Nucleus accumbens (tissue), 56 donors: ENCODE measurements around the gene ITGB2.
A peak's percentile ranks its signal among the peaks of the same experiment; 100 is the strongest.

Source experiments
- DNase-seq, 56 donors: peaks; one replicate each; lab custom pipeline; 2025; lab: John Stamatoyannopoulos, UW

ITGB2 gene

DNA sequence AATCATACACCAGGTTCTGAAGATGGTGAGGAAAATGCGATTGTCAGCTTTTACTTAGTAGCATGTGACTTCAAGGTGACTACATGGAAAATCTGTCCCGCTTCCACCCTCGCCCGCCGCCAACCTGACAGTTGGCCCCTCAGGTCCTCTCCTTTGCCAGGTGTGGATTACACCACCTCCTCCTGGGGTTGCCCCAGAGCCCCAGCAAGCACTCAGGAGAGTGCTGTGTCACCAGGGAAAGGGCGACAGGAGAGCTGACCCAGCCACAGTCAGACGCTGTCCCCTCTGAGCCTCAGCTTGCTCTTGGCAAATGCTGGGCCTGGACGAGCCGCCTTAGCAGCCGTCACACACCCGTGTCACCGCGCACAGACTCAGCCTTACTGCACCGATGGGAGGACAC, 65.1 kb downstream of the ITGB2 start:
- DNase-seq, result no peak

DNA sequence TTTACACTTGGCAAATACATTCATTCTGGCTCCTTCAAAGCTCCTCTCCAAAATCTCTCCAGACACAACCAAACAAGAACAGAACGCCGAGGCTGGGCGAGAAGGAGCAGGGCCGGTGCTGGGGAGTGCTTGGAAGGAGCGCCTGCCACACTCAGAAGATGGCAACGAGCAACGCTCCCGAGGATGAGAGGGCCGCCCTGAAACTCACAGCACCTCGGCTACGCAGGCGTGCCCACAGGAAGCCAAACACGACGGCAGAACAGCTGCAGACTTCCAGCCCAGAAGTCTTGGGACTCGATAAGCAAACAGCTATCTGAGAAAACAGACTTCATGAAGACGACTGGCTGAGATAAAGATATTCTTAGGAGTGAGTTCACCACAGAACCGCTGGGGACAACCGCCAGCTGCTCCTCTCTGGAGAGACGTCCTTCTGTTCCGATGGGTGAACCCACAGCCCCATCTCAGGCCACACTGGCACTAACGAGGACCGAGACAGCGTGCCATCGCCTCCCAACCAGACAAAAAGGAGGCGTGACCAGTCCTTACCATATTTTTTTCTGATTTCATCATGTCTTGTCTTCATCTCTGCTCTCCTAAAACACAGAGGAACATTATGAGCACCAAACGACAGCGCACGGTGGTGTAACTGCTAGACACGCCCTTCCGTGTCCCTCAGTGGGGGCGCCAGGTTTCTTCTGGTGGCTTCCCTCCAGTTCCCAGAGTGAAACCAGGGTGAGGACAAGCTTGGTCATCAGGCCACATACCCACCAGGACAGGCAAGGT, 65.8 kb downstream of the ITGB2 start:
- DNase-seq, result no peak

DNA sequence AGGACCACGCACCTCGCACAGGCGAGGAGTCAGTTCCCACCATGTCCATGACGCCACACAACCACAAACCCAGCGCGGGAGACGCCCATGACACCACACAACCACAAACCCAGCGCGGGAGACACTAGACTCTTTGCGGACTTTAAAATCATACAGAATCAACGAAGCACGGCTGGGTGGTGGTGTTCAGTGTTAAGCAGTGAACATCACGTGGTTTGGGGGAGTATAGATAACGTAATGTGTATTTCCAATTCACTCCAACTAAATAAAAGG, 66.4 kb downstream of the ITGB2 start:
- no peak for DNase-seq

DNA sequence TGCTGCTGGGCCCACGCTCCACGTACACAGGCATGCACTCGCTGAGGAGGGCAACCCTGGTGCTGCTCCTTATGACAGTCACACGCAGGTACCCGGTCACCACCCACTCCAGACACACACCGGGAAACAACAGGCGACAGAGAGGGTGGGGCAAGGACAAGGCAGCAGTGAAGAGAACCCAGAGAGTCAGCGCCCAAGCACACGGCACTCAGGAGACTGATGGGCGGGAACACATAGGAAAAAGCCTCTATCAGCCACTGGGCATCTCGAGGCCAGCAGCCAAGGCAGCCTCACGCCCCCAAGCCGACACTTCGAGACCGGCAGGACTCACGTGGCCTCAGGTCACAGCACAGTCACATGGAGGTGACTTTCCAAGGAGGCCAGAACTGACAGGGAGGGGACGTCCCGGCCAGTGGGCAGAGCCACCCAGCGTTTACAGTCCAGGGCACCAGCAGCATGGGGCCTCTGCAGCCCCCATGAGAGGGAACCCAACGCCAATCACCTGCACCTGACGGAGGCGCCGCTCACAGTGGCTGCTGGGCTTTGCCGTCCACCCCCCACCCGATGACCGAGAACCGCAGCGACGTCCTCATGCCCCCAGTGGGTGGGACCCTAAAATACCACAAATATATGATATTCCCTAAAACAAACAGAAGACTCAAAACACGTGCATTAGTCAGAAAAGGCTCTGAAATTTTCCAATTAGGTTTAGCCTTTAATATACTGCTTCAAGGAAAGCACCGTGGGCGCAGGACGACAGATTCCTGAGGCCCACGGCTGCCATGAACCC, 66.9 kb downstream of the ITGB2 start:
- no peak for DNase-seq

DNA sequence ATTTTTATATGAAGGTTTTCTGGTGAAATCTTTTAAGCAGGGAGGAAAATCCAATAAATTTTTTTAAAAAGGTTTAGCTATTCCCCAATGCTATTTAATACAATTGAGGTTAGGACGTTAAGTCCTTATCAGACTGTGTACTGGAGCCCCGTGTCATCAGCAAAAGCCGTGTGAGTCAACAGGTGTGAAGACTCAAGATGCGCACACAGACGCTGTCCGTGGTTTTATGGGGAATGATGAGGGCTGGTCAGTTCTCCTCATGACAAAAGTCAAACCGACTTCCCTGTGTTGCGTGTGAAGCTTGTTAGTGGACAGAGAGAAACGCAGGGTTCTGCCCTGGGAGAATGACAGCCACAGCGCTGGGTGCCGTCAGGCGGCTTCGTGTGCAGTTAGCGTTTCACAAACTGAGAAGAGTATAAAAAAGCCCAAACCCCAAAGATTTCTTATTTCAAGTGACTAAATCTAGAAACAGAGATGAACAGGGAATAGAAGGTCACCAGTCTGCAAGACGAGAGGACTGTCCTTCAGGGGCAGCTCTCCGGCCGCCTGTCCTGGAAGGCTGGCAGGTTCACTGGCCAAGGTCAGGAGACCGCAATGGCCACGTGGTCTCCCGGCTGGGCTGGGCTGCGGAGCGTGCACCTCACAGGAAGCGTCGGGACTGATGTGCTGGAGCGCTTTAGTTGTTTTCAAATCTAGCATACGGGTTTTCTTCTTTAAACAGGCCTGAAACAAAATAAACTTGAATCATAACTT, 69.6 kb downstream of the ITGB2 start:
- DNase-seq, result no peak

- DNase-seq, result no peak
Observed at GRCh38 chr21:44850208-44850800, 70.4 kb downstream of the ITGB2 start.

DNA sequence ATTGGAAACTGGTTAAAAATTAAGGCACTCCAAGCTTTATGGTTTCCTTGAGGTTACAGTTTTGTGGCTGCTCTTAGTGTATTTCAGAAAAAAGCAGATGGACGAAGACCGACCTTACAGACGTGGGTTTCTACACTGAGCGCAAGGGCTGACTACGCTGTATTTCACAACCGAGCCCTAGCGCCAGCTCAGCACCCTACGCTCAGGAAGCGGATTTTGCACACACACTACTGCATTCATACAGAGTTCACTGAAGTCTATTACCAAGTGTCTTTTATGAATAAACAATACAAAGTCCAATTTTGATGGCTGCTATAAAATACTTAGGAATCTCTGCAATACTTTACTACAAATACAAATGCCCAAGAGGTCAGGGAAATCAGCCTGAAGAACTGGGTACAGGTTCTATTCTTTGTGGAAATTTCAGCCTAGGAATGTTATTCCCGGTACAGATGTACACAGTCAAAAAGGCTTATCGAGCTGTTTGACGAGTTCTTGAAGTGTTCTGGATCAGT, 71.0 kb downstream of the ITGB2 start:
- no peak for DNase-seq

- no peak for DNase-seq
Observed at GRCh38 chr21:44848821-44849521, 71.7 kb downstream of the ITGB2 start.

DNA sequence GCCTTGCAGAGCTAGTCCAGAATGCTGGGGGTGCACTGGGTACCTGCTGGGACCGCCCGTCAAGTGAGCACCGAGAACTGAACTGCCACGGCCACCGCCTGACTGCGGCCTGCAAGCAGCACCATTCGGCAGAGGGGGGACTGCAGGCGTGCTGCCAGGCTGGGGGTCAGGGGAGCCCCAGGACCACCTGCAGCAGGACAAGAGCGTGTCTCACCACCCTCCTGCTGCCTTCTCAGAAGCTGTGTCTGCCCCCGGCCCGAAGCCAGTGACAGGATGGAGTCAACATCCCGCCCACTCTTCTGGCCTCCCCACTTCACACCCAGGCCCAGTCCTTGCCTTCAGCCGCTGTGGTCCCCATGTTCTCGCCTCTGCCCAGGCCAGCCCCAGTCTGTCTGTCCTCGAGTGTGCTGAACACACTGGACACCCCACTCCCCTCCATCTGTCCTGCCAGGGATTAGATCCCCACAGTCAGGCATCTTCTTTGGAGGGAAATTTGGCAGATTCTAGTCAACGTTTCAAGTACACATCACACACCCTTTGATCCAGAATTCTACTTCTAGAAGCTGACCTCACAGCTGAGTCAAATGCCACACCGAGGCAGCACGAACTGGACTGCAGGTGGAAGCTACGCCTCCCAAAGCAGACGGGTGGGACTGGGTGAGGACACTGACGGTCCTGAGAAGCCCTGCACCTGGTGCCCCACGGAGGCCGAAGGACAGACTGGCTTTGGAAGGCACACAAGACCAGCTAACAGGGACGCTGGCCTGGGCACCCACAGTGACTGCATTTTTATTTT, 73.2 kb downstream of the ITGB2 start:
- DNase-seq, result no peak

- peak in 18 of 56 donors; percentile 4 to 57 (median 29) for DNase-seq
Observed at GRCh38 chr21:44846485-44847260, 74.0 kb downstream of the ITGB2 start.

DNA sequence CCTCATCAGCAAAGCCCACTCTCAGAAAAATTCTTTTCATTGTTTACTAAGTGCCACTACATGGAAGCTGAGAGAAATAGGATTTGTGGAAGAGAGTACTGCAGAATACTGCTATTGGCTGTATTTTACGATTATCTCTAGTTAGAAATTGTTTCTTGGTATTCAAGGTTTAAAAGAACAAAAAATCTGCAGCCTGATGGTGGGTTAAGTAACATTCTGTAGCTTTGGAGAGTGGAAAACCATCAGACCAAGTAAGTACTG, 74.5 kb downstream of the ITGB2 start:
- DNase-seq, result no peak

GRCh38 chr21:44845418-44846223, 75.1 kb downstream of the ITGB2 start:
- DNase-seq, result peak in 13 of 56 donors; percentile 4 to 53 (median 17)

DNA sequence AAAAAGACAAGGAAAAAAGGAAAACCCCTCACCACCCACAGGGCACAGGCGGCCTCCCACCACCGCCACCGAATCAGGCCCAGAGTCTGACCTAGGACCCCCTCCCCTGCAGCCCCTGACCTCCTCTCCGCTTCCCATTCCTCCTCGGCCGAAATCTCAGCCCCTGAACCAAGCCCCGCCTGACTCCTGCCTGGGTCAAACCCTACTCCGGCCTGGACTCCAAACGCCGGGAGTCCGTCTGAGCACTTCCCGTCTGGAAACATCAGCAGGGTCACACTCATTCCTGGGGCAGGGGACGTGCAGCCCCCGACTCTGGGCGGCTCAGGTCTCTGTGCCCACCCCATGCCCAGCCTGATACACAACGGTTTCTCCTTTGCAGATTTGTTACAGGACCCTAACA, 76.4 kb downstream of the ITGB2 start:
- DNase-seq, result no peak

GRCh38 chr21:44842721-44843445, 77.8 kb downstream of the ITGB2 start:
- DNase-seq, result no peak

DNA sequence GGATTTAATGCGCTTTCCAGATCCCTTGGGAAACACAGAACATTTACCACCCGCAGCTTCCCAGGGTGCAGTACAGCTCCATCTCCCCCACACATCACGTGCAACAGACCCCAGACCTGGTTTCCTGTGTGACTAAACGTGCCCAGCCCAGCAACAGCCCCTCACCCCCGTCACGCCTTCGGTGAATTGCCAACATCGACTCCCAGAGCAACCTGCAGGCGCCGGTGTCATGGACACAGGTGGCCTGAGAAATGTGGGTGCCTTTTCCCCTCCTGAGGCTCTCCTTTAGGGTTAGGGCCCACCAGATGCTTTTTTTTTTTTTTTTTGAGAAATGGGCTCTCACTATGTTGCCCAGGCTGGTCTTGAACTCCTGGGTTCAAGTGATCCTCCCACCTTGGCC, 78.6 kb downstream of the ITGB2 start:
- no peak for DNase-seq

- DNase-seq, result no peak
Observed at GRCh38 chr21:44840771-44841170, 79.9 kb downstream of the ITGB2 start.

- DNase-seq, result no peak
Observed at GRCh38 chr21:44838951-44839350, 81.7 kb downstream of the ITGB2 start.
